Activated naive CD8-positive, alpha-beta T cell (primary cell): ENCODE measurements around the gene CTIF.
"Not testable (repeated sequence)": the region's sequence is repeated elsewhere in the genome, so short reads cannot be mapped to it uniquely, and the experiment has no call there.

ENCODE experiments used
- H3K27ac Mint-ChIP-seq: one replicate; pipeline ENCODE4 v1.8.0; 2021; ENCODE audit warnings: mixed read lengths
- H3K27me3 Mint-ChIP-seq: one replicate; pipeline ENCODE4 v1.8.0; 2021; ENCODE audit warnings: mixed read lengths
- H3K36me3 Mint-ChIP-seq: one replicate; pipeline ENCODE4 v1.8.0; 2021; ENCODE audit warnings: mixed read lengths
- H3K4me1 Mint-ChIP-seq: one replicate; pipeline ENCODE4 v1.8.0; 2021; ENCODE audit warnings: low read depth, mixed read lengths
- H3K4me3 Mint-ChIP-seq: one replicate; pipeline ENCODE4 v1.8.0; 2021; ENCODE audit warnings: mild to moderate bottlenecking, mixed read lengths
- H3K9me3 Mint-ChIP-seq: one replicate; pipeline ENCODE4 v1.8.0; 2021; ENCODE audit warnings: low read depth, mixed read lengths

CTIF gene

DNA sequence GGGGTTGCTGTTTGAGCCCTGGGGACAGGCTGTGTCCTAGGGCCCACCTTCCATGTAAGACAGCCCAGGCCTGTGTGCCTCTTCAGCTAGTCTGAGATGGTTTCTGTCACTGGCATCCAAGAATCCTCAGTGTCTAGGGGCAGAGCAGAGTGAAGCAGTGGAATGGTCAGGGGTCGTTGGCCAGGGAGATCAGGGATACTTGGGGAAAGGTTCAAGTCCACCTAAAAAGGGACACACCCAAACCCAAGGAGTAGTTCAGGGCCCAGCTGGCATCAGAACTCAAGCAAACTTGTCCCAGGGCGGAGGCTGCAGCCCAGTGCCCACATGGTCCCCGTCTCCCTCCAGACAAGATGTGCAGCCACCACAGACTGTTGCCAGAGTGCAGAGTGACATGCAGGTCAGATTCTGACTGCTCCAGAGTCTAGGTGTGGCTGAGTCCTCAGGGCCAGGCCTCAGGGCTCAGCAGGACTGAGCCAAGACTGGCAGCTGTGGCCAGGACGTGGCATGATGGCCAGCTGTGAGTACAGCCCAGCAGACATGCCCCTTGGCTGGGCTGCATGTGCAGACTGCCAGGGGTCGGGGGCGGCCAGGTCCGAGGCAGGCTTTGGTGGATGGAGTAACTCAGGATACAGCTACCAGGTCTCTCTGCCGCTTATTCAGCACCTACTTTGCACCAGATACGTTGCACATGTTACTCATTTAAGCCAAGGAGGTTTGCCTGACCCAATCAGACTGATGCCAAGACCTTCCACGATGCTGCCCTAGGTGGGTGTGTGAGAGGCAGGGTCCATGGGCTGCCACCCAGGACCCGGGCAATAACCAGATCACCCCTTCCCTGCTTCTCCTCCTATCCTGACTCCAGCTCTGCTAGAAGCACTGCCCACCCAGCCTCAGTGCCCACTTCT lies 265.4 kb downstream of the CTIF start:
- no peak overlapping the region for H3K27ac Mint-ChIP-seq
- no peaks in the 10 kb centered on the region for H3K36me3 Mint-ChIP-seq
- no peaks in the 10 kb centered on the region for H3K27me3 Mint-ChIP-seq
- peaks cover 44% of the 10 kb centered on the region for H3K4me1 Mint-ChIP-seq
- H3K9me3 Mint-ChIP-seq = no peaks in the 10 kb centered on the region
- no peak overlapping the region for H3K4me3 Mint-ChIP-seq

DNA sequence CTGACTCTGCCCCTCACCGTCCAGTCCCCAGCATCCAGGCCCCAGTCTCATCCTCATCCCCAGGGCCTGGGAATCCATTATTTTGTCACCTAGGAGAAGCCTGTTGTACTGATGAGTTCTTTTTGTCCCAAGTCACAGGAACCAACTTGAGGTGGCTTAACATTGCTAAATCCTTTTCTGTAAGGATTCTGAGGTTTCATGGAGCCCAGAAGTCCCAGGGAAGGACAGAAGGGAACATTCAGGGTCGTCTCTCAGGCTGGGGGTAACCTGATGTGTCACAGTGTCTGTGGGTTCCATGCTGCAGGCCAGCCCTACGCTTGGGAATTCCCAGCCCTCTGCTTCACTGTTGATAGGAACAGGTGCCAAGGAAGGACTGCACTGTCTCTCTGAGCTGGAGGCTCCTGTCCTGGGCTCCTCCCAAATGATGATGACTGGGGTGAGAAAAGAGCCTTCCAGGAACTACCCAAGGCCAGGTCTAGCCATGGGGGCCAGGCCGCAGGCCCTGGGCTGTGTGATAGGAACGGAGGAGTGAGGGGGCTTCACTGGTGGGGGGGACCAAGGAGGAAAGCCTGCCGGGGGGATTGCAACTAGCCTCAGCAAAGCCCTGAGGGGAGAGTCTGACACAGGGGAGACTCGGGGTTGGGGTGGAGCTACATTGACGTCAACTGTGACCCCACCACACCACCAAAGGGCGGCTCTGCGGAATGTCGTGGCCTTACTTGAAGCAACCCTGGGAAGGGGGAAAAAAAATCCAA lies 266.2 kb downstream of the CTIF start:
- Mint-ChIP-seq H3K4me1 (peaks cover 44% of the 10 kb centered on the region), H3K9me3 (no peaks in the 10 kb centered on the region), H3K36me3 (no peaks in the 10 kb centered on the region), H3K4me3 (no peak overlapping the region), H3K27me3 (no peaks in the 10 kb centered on the region), H3K27ac (peak overlapping the region; percentile 16)

DNA sequence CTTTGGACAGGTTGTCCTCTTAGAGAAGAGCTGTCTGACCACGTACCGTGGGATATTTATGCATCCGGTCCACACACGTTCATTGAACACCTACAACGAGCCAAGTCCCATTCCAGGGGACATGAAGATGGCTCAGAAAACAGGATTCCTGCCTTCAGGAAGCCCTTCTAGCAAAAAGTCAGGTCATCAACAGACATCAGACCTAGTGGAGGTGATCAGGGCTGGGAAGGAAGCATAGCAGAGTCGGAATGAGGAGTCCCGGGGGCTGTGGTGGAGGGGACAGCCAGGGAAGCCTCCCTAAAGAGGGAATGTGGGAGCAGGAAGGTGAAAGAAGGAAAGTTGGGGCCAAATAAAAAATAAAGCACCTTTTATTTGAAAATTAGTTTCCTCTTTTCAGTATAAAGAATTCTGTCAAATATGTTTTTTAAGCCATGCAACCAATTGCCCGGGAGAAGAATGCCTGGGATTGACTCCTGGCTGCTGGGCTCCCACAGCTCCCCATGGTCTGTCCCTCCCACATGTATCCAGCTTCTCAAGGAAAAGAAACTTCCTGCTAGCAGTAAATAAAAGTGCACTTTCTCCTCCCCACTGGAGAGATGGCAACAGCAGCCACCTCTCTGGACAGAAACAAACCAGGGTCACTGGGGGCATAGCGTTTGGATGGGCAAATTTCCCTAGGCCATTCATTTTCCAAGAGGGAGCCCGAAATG lies 267.1 kb downstream of the CTIF start:
- H3K4me1 Mint-ChIP-seq = peaks cover 41% of the 10 kb centered on the region
- no peaks in the 10 kb centered on the region for H3K36me3 Mint-ChIP-seq
- no peak overlapping the region for H3K27ac Mint-ChIP-seq
- no peaks in the 10 kb centered on the region for H3K27me3 Mint-ChIP-seq
- no peak overlapping the region for H3K4me3 Mint-ChIP-seq
- H3K9me3 Mint-ChIP-seq = no peaks in the 10 kb centered on the region

DNA sequence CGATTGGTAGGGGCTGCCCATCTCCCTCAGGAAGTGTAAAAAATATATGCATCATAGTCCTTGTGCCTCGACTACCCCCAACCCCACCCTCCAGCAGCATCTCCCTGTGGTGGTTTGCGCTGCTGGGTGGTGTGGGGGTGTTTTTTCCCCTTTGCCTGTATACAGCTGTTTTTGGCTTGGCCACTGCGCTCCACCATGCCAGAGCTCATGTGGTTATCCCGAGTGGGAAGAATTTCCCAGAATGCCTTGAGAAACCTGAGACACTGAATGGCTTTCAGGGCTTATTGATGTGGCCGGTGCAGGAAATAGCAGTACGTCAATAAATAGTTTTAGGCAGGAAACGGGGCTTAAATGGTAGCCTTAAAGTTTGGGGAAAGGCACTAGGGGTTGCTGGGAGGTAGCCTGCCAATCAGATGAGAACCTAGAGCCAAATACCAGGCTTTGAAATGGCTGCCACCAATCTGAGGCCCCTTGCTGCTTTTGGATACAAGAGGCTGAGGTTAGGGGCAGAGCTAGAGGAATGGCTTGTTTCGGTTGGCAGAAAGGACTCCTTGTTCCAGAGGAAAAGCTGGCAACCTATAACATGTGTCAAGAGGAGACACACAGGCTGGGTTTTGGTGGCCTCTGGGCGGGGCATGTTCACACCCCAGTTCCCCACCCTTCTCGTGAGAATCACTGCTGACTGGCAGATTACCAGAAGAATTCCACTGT lies 267.9 kb downstream of the CTIF start:
- Mint-ChIP-seq H3K4me1 (peaks cover 35% of the 10 kb centered on the region), H3K9me3 (no peaks in the 10 kb centered on the region), H3K4me3 (no peak overlapping the region), H3K27ac (peak overlapping the region; percentile 41), H3K27me3 (no peaks in the 10 kb centered on the region), H3K36me3 (no peaks in the 10 kb centered on the region)

DNA sequence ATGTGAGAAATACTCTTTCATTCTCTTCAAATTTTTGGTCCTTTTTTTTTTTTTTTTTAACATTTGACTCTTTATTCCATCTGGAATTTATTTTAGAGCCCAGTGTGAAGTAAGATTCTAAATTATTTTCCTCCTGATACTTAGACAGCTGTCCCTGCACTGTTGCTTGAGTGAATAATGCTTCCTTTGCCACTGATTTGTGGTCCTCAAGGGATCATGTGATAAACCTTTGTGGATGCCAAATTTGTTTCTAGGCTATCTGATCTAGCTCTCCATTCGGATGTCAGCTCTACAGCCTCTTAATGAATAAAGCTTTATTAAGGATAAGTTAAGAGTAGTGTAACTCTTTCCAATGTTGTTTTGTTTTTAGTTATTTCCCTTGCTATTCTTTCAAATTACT lies 269.6 kb downstream of the CTIF start:
- H3K27ac Mint-ChIP-seq = no peak overlapping the region
- H3K4me1 Mint-ChIP-seq = peaks cover 28% of the 10 kb centered on the region
- H3K9me3 Mint-ChIP-seq = no peaks in the 10 kb centered on the region
- peaks cover 3% of the 10 kb centered on the region for H3K27me3 Mint-ChIP-seq
- no peaks in the 10 kb centered on the region for H3K36me3 Mint-ChIP-seq
- no peak overlapping the region for H3K4me3 Mint-ChIP-seq

DNA sequence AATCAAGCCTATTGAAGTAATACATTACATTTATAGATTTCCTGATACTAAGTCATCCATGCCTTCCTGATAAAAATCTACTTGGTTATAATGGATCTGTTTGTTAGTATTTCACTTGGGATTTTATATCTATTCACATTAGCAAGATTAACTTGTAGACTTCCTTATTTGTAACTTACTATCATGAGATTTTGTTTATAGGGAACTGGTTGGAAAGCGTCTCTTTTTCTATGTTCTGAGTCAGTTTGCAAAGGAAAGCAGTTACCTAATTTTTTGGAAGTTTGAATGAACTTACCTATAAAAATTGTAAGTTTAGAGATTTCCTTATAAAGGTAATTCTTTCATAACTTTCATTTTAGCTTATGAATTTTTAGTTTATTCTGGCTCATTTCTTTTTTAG lies 270.5 kb downstream of the CTIF start:
- no peaks in the 10 kb centered on the region for H3K36me3 Mint-ChIP-seq
- H3K4me1 Mint-ChIP-seq = peaks cover 32% of the 10 kb centered on the region
- no peak overlapping the region for H3K27ac Mint-ChIP-seq
- H3K27me3 Mint-ChIP-seq = peaks cover 3% of the 10 kb centered on the region
- no peaks in the 10 kb centered on the region for H3K9me3 Mint-ChIP-seq
- H3K4me3 Mint-ChIP-seq = no peak overlapping the region

DNA sequence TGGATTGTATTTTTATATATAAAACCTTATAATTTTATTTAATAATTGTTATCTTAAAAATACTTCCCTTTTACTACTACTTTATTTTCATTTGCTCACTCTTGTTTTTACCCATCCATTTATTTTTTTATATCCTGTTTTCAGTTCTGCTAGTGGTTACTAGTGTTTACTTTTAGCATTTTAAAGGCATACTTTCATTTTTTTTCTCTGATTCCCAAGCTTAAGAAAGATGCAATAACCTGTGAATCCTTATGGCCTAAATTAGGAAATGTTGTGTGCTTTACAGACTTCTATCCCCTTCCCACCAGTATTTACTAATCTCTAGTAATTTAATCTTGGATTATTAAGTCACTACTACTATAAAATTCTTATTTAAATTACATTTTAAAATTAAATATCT lies 272.0 kb downstream of the CTIF start:
- Mint-ChIP-seq H3K27me3 (peaks cover 3% of the 10 kb centered on the region), H3K27ac (no peak overlapping the region), H3K4me3 (no peak overlapping the region), H3K36me3 (no peaks in the 10 kb centered on the region), H3K9me3 (no peaks in the 10 kb centered on the region), H3K4me1 (peaks cover 38% of the 10 kb centered on the region)

DNA sequence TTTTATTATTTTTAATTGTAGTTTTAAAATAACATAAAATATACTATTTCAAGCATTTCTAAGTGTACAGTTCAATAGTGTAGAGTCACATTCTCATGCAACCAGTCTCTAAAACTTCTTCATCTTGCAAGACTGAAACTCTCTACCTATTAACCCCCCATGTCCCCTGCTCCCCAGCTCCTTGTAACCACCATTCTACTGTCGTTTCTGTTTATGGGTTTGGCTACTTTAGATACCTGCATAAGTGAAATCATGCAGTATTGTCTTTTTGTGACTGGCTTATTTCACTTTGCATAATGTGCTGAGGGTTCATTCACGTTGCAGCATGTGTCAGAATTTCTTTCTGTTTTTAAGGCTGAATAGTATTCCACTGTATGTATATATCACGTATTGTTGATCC lies 272.6 kb downstream of the CTIF start:
- Mint-ChIP-seq H3K4me3 (no peak overlapping the region), H3K9me3 (no peaks in the 10 kb centered on the region), H3K27ac (no peak overlapping the region), H3K36me3 (no peaks in the 10 kb centered on the region), H3K4me1 (peaks cover 32% of the 10 kb centered on the region), H3K27me3 (peaks cover 3% of the 10 kb centered on the region)

DNA sequence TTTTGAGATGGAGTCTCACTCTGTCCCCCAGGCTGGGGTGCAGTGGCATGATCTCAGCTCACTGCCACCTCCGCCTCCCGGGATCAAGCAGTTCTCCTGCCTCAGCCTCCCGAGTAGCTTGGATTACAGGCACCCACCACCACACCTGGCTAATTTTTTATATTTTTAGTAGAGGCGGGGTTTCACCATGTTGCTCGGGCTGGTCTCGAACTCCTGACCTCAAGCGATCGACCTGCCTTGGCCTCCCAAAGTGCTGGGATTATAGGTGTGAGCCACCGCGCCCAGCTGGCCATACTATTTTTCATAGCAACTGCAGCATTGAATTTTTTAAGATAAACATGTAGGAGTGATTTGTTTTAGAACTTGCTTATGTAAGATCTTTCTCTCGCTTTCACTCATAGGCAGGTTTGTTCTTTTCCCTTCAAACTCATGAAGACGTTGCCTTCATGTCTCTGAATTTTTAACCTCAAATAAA lies 273.2 kb downstream of the CTIF start:
- not testable (repeated sequence) for H3K27me3 Mint-ChIP-seq, H3K9me3 Mint-ChIP-seq, H3K27ac Mint-ChIP-seq, H3K4me3 Mint-ChIP-seq, H3K36me3 Mint-ChIP-seq
- H3K4me1 Mint-ChIP-seq = peaks cover 26% of the 10 kb centered on the region

DNA sequence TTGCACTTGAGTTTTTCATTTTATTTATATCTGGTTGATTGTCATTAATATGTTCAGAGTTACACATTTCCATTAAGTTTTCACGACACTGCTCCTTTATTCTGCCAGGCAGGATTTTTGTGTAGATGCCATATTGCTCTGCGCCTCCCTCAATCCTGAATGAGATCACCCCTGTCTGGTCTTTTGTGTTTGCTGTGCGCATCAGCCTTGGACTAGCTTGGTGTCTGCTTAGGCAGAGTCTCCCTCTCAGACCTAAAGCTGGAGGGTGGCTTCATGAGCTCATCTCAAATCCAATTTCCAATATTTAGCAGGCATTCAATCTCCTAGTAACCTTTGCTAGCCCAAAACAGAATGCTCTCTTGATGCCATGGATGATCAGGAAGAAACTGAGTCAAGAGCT lies 274.5 kb downstream of the CTIF start:
- Mint-ChIP-seq H3K27ac (no peak overlapping the region), H3K27me3 (peaks cover 3% of the 10 kb centered on the region), H3K4me1 (peaks cover 21% of the 10 kb centered on the region), H3K36me3 (no peaks in the 10 kb centered on the region), H3K9me3 (no peaks in the 10 kb centered on the region), H3K4me3 (no peak overlapping the region)

DNA sequence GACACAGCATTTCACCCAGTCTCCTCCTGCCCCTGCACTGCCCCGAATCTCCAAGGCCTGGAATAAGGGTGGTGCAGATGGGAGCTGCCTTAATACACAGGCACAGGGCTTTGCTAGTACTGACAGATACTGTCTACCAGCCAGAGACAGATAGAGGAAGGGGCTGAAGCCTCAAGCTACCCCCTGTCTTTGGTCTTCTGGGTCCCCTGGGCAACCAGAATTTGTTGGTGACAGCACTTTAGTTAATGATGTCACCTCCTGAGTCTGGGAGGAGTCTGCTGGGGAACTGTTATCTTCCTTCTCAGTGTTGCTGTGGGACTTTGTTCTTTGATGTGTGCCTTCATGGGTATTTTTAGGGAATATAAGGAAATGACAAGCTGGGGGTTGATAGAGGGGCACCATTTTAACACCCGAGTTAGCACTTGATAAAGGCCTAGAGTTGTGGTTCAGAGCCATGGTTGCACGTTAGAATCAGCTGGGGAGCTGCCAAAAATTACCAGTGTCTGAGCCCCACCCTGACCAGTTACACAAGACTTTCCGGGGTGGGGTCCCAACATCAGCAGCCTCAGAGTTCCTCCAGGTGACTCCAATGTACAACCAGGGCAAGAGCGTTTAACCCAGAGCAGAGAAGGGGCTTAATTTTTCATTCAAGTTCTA lies 275.1 kb downstream of the CTIF start:
- peaks cover 21% of the 10 kb centered on the region for H3K4me1 Mint-ChIP-seq
- no peaks in the 10 kb centered on the region for H3K9me3 Mint-ChIP-seq
- H3K27ac Mint-ChIP-seq = no peak overlapping the region
- no peak overlapping the region for H3K4me3 Mint-ChIP-seq
- H3K27me3 Mint-ChIP-seq = peaks cover 3% of the 10 kb centered on the region
- H3K36me3 Mint-ChIP-seq = no peaks in the 10 kb centered on the region

DNA sequence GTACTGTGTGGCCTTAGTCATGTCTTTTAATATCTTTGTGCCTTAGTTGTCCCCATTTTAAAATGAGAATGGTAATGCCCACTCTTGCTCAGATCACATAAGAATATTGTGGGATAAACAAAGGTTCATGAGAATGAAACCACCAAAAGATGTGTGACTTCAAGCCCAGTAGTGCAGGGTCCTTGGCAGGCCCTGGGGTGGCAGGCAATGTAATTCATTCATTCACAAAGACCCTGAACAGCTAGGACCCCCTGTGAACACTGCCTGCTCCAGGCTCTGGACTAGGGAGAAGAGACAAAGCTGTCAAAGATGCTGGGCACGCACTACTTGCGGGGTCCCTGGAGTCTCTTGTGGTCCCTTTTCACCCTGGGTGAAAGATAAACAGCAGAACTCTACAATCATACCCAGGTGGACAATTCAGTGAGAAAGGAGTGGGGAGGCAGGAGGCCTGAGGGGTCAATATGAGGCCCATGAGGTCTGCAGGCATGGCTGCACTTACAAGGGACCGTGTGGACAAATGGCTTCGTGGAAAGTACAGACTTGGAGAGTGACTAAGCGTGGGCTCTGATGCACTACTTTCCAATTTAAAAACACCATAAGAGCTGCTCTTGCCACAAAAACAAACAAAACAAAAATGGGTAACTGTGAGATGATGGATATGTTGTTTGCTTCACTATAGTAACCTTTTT lies 275.8 kb downstream of the CTIF start:
- peaks cover 21% of the 10 kb centered on the region for H3K4me1 Mint-ChIP-seq
- peak overlapping the region; percentile 64 for H3K27ac Mint-ChIP-seq
- no peak overlapping the region for H3K4me3 Mint-ChIP-seq
- H3K27me3 Mint-ChIP-seq = peaks cover 3% of the 10 kb centered on the region
- H3K9me3 Mint-ChIP-seq = no peaks in the 10 kb centered on the region
- H3K36me3 Mint-ChIP-seq = no peaks in the 10 kb centered on the region

DNA sequence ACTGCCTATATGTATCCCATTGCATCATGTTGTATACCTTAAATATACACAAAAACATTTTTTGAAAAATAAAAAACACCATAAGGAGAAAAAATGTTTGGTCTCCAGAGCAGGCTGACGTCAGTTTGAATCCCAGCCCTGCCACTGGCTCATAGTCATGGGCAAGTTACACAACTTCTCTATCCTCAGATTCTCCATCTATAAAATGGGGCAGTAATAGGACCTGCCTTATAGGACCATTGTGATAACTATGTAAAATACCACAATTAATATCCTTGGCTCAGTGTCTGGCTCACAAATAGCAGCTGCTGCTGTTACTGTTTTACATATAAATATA lies 276.3 kb downstream of the CTIF start:
- no peak overlapping the region for H3K27ac Mint-ChIP-seq

More for the DNA sequence above, 276.3 kb downstream of the CTIF start:
- H3K27me3 Mint-ChIP-seq = peaks cover 3% of the 10 kb centered on the region
- H3K4me1 Mint-ChIP-seq = peaks cover 21% of the 10 kb centered on the region
- no peaks in the 10 kb centered on the region for H3K9me3 Mint-ChIP-seq
- no peaks in the 10 kb centered on the region for H3K36me3 Mint-ChIP-seq
- H3K4me3 Mint-ChIP-seq = no peak overlapping the region
